OCI-LY1 (cell line): ENCODE results near the gene GAP43.

Experiments used
- H2AFZ ChIP-seq: fragments of 200-600 bp; sonication (generic), shearing (Covaris generic); 2 replicates; pipeline ENCODE4 v1.6.0; 2014; ENCODE audit warnings: antibody characterized with exemption, mild to moderate bottlenecking, low read length
- H3F3A ChIP-seq: fragments of 200-600 bp; sonication (generic), shearing (Covaris generic); 2 replicates; pipeline ENCODE4 v1.6.0; 2014; ENCODE audit warnings: mild to moderate bottlenecking, antibody characterized with exemption, low read length, moderate library complexity; ENCODE audit not compliant: insufficient read depth
- H3K27ac ChIP-seq: fragments of 200-600 bp; sonication (generic); 2 replicates; pipeline ENCODE4 v1.5.1; 2014; ENCODE audit warnings: low read length, mixed run types, mild to moderate bottlenecking, low read depth; ENCODE audit not compliant: poor library complexity, severe bottlenecking
- H3K27me3 ChIP-seq: fragments of 200-600 bp; sonication (generic); 2 replicates; pipeline ENCODE4 v1.6.0; 2014; ENCODE audit warnings: antibody characterized with exemption, mild to moderate bottlenecking, low read length, moderate library complexity; ENCODE audit not compliant: insufficient read depth
- H3K36me3 ChIP-seq: fragments of 200-600 bp; sonication (generic); 2 replicates; pipeline ENCODE4 v1.6.1; 2014; ENCODE audit warnings: mild to moderate bottlenecking, antibody characterized with exemption, low read length, moderate library complexity, mixed read lengths; ENCODE audit not compliant: insufficient read depth
- H3K4me1 ChIP-seq: fragments of 200-600 bp; sonication (generic); 2 replicates; pipeline ENCODE4 v1.5.1; 2014; ENCODE audit warnings: mild to moderate bottlenecking, low read length, moderate library complexity; ENCODE audit not compliant: insufficient read depth, severe bottlenecking
- H3K4me2 ChIP-seq: fragments of 200-600 bp; sonication (generic), shearing (Covaris generic); 2 replicates; pipeline ENCODE4 v1.6.1; 2014; ENCODE audit warnings: low read length
- H3K4me3 ChIP-seq: fragments of 200-600 bp; sonication (generic); 2 replicates; pipeline ENCODE4 v1.5.1; 2014; ENCODE audit warnings: low read length, low read depth, mild to moderate bottlenecking, mixed read lengths; ENCODE audit not compliant: poor library complexity, severe bottlenecking
- H3K79me2 ChIP-seq: fragments of 200-600 bp; shearing (Covaris generic); 2 replicates; pipeline ENCODE4 v1.6.1; 2016; ENCODE audit warnings: mixed run types, low read length, mixed read lengths; ENCODE audit not compliant: insufficient read depth
- H3K9ac ChIP-seq: fragments of 200-600 bp; sonication (generic), shearing (Covaris generic); 2 replicates; pipeline ENCODE4 v1.6.1; 2014; ENCODE audit warnings: mild to moderate bottlenecking, low read length, mixed read lengths
- H3K9me2 ChIP-seq: fragments of 200-600 bp; sonication (generic), shearing (Covaris generic); 2 replicates; pipeline ENCODE4 v1.6.1; 2014; ENCODE audit warnings: low read depth, mild to moderate bottlenecking, low read length, mixed read lengths
- H3K9me3 ChIP-seq: fragments of 200-600 bp; shearing (Covaris generic); 2 replicates; pipeline ENCODE4 v1.6.1; 2014; ENCODE audit warnings: low read length, mixed read lengths
- H4K20me1 ChIP-seq: fragments of 200-600 bp; sonication (generic), shearing (Covaris generic); 2 replicates; pipeline ENCODE4 v1.6.0; 2016; ENCODE audit warnings: mild to moderate bottlenecking, low read length; ENCODE audit not compliant: insufficient read depth
- CTCF ChIP-seq: fragments of 200-600 bp; sonication (generic), shearing (Covaris generic); IDR thresholded peaks from 2 replicates; pipeline ENCODE4 v1.5.1; 2017; ENCODE audit warnings: mild to moderate bottlenecking, antibody characterized with exemption, low read length, moderate library complexity, mixed read lengths
- EZH2 ChIP-seq: fragments of 200-600 bp; sonication (generic), shearing (Covaris generic); IDR thresholded peaks from 2 replicates; pipeline ENCODE4 v1.8.0; 2017; ENCODE audit warnings: borderline replicate concordance, mixed run types, mild to moderate bottlenecking, antibody characterized with exemption, low read length, moderate library complexity, mixed read lengths

Gene GAP43

GRCh38 chr3:115634052-115634451 lies 10.7 kb downstream of the GAP43 start:
- no peak overlapping the region for H3K9ac ChIP-seq
- H3K9me3 ChIP-seq = no peaks in the 10 kb centered on the region
- H3K4me3 ChIP-seq = no peak overlapping the region
- no peaks in the 10 kb centered on the region for H3K4me1 ChIP-seq
- H3K79me2 ChIP-seq = no peaks in the 10 kb centered on the region
- no peak overlapping the region for H3K27ac ChIP-seq
- TF ChIP-seq CTCF (no peak), EZH2 (no peak)
- no peaks in the 10 kb centered on the region for H3K36me3 ChIP-seq
- no peaks in the 10 kb centered on the region for H3K27me3 ChIP-seq
- H2AFZ ChIP-seq = no peak overlapping the region
- no peaks in the 10 kb centered on the region for H4K20me1 ChIP-seq
- H3K9me2 ChIP-seq = no peaks in the 10 kb centered on the region
- H3K4me2 ChIP-seq = no peak overlapping the region
- no peaks in the 10 kb centered on the region for H3F3A ChIP-seq

- Histone ChIP-seq H2AFZ (no peak overlapping the region), H3K27ac (no peak overlapping the region)
Observed at GRCh38 chr3:115635406-115635805, 12.1 kb downstream of the GAP43 start.

GRCh38 chr3:115638241-115638640 lies 14.9 kb downstream of the GAP43 start:
- Histone ChIP-seq H3K27me3 (no peaks in the 10 kb centered on the region), H3K27ac (no peak overlapping the region), H3K9ac (no peak overlapping the region), H3K4me3 (no peak overlapping the region), H3K9me2 (no peaks in the 10 kb centered on the region), H3F3A (no peaks in the 10 kb centered on the region), H2AFZ (no peak overlapping the region), H3K79me2 (no peaks in the 10 kb centered on the region), H3K4me1 (no peaks in the 10 kb centered on the region), H3K9me3 (no peaks in the 10 kb centered on the region), H4K20me1 (no peaks in the 10 kb centered on the region), H3K4me2 (no peak overlapping the region), H3K36me3 (no peaks in the 10 kb centered on the region)
- no peak for TF ChIP-seq CTCF
- TF ChIP-seq EZH2 = no peak

More at GRCh38 chr3:115635406-115635805, 12.1 kb downstream of the GAP43 start:
- H3K79me2 ChIP-seq = no peaks in the 10 kb centered on the region
- no peaks in the 10 kb centered on the region for H3K36me3 ChIP-seq
- no peak overlapping the region for H3K9ac ChIP-seq
- H3K4me3 ChIP-seq = no peak overlapping the region
- no peaks in the 10 kb centered on the region for H3K9me3 ChIP-seq
- TF ChIP-seq CTCF (no peak), EZH2 (no peak)
- no peaks in the 10 kb centered on the region for H3K9me2 ChIP-seq
- H3F3A ChIP-seq = no peaks in the 10 kb centered on the region
- no peak overlapping the region for H3K4me2 ChIP-seq
- no peaks in the 10 kb centered on the region for H3K27me3 ChIP-seq
- H3K4me1 ChIP-seq = no peaks in the 10 kb centered on the region
- H4K20me1 ChIP-seq = no peaks in the 10 kb centered on the region
